GM12891 (cell line): Measurements from ENCODE around the gene SMAP1.

Experiments
- POLR2A ChIP-seq: IDR thresholded peaks from 2 replicates; pipeline ENCODE4 v1.6.1; 2011; ENCODE audit warnings: low read depth, low read length, control low read depth
- POLR2AphosphoS5 ChIP-seq: IDR thresholded peaks from 2 replicates; pipeline ENCODE4 v1.6.1; 2011; ENCODE audit warnings: low read depth, low read length, control low read depth
- POU2F2 ChIP-seq: IDR thresholded peaks from 2 replicates; pipeline ENCODE4 v1.6.1; 2011; ENCODE audit warnings: low read depth, mild to moderate bottlenecking, control low read depth, low read length, moderate library complexity
- SPI1 ChIP-seq: IDR thresholded peaks from 2 replicates; pipeline ENCODE4 v1.6.1; 2011; ENCODE audit warnings: low read depth, low read length, control low read depth
- TAF1 ChIP-seq: IDR thresholded peaks from 2 replicates; pipeline ENCODE4 v1.6.1; 2011; ENCODE audit warnings: low read depth, low read length, control low read depth

DNA sequence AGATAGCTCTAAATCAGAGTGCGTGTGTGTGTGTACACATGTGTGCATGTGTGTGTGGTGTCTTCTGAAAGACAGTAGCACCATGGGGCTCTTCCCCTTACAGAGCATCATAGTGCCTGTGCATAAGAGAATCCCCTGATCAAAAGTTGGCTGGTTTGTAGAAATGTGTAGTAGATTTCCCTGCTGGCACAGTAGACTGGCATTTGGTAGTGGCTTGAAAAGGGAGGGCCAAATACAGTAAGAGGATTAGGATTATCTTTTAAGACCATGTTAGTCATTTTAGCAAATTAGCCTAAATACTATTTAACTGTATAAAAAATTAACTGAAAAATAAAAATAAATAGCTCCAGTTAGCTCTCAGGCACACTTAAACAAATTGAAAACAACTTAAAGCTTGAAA is 176.6 kb downstream of the SMAP1 start:
- TF ChIP-seq POLR2A (no peak), POLR2AphosphoS5 (no peak), SPI1 (no peak), TAF1 (no peak), POU2F2 (no peak)
